NCI-H2107 treated with DMSO at 0.1 percent for 48 hours (cell line): Measurements from ENCODE around the gene MDM4.
A peak's percentile ranks its signal among the peaks of the same experiment; 100 is the strongest.
"Not testable (repeated sequence)": the region's sequence is repeated elsewhere in the genome, so short reads cannot be mapped to it uniquely, and the experiment has no call there.

ENCODE experiments used
- DNase-seq: peaks from one replicate; lab custom pipeline; 2025; ENCODE audit not compliant: unreplicated experiment; lab: John Stamatoyannopoulos, UW

Gene MDM4

GRCh38 chr1:204560002-204560401, 43.8 kb downstream of the MDM4 start:
- not testable (repeated sequence) for DNase-seq

DNA sequence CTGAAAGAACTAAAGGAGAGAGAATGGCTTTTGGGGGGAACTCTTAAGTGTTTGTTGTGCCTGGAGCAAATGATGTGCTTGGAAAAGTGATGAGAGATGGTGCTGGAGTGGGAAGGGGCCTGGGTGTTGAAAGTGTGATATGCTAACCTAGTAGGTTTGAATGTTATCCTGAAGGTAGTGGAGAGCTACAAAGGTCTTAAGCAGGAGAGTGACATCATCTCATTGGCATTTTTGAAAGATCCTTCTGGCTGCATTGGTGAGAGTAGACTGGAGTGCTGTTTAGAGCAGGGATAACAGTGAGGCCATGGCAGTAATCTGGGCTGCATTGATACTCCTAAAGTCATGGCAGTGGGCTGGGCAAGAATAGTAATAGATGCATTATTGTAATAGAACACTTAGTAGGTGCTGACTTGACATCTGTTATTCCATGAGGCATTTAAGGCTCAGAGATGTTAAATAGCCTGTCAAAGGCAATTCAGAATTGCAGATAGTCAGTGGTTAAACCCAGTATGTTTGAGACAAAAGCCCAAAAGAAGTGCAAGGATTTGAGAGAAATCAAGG, 44.5 kb downstream of the MDM4 start:
- no peak for DNase-seq

GRCh38 chr1:204562075-204562990, 46.1 kb downstream of the MDM4 start:
- no peak for DNase-seq

GRCh38 chr1:204563307-204563706, 47.1 kb downstream of the MDM4 start:
- no peak for DNase-seq

GRCh38 chr1:204563780-204564179, 47.6 kb downstream of the MDM4 start:
- no peak for DNase-seq

- no peak for DNase-seq
Observed at GRCh38 chr1:204564835-204565234, 48.6 kb downstream of the MDM4 start.

DNA sequence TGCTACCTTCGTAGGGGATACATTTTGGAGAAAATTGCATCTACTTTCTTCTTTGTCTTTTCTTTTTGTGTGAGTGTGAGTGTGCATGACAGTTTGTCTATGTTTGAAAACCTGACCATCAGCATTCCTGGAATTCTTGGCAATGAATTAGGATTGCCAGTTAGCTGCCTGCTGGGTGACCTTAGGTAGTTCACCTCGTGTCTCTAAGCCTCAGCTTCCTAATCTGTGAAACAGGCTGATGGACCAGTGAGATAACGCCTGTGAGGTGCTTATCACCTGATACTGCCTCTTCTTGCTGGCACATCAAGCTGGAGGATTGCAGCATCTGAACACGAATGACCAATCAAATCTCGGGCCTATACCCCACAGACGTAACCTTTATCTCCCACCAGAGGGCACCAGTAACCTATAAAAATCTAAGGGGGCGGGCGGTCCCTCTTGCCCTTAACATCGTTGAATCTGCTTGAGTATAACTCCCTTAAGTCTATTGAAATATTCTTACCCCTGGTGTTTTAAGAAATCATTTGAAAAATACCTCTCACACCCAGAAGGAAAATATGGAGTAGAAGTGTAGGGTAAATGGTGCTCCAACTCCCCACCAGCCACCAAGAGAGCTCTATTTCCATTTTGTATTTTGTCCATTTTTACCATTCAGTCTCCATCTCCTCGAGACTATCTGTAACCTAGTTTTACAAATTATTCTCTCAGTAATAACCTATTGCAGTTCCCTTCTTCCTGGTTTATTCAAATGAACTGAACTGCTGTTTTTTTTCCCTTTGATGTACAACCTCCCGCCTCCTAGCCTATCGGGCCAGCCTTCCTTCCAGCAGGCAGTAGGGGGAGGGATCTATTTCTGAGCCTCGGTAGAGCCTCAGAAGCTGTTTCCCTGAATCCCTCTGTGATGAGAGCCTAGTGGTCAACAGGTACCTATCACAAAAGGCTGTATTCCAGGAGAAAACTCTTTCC, 49.7 kb downstream of the MDM4 start:
- DNase-seq: peak; percentile 98

DNA sequence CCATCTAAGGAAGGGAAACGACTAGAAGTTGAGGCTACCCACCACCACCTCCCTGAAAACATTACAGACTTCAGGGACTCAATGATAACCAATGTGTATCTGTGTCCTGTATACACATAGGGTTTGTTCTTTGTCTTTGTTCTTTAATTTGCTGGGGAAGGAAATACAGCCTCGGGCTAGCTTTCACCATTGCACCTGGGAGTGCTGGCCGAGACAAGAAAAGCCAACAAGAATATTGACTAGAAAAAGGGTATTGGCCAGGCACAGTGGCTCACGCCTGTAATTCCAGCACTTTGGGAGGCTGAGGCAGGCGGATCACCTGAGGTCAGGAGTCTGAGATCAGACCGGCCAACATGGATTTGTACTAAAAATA, 50.4 kb downstream of the MDM4 start:
- no peak for DNase-seq

- peak; percentile 87 for DNase-seq
Observed at GRCh38 chr1:204567071-204567470, 50.9 kb downstream of the MDM4 start.

DNA sequence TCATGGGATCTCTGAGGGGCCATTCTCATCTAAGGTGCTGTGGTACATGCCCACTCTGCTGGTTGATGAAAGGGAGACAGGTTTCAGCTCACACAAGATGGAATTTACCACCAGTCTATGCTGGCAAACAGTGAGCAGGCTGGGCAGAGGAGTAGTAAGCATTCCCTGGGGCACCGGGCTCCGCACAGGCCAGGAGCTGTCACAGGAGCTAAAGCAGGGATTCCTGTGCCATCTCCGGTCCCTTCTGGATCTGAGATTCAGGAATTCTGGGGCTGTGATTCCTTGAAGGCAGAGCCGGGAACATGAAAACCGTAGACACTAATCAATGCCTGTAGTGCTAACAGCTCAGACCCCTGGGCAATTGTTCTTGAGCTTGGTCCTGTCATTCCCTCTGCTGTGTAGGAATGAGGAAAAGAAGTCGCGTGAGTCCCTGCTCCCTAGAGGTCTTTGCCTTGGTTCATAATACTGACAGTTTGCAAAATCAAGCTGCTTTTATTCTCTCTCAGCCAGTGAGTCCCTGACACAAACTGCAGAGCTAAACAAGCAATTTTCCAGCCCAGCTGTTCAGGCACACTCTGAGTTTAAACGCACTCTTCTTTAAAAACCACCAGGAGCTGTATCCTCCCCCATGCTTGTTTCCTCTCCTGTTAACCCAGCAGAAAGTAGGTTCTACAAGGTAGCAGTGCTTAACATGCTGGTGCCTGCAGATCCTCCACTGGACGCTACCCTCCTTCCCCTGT, 52.5 kb downstream of the MDM4 start:
- no peak for DNase-seq

- no peak for DNase-seq
Observed at GRCh38 chr1:204569478-204569877, 53.3 kb downstream of the MDM4 start.

DNA sequence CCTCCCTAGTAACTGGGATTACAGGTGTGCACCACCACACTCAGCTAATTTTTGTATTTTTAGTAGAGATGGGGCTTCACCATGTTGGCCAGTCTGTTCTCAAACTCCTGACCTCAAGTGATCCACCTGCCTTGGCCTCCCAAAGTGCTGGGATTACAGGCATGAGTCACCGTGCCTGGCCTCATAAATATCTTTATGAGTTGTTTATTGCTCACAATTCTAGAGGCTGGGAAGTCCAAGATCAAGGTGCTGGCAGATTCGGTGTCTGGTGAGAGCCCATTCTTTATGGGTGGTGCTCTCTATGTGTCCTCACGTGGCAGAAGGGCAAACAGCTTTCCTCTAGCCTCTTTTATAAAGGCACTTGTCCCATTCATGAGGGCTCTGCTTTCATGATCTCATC, 53.8 kb downstream of the MDM4 start:
- not testable (repeated sequence) for DNase-seq

DNA sequence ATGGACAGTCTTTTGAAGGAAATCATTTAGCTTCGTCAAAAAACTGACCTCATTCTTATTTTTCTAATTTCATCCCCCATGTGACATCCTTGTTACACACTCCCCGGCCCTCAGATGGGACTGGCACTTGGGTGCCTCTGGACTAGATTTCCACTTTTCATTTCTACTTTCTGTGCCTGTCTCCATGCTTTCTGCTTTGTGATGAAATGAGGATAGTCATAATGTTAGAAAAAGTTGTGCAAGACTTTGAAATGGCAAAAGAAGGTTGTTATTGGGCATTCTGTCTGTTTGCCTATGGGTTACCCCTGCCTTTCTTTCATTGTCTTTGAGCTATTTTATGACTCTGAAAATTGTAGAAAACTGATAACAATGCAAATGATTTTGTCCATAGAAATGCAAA, 54.9 kb downstream of the MDM4 start:
- DNase-seq: no peak

GRCh38 chr1:204571631-204572030, 55.4 kb downstream of the MDM4 start:
- DNase-seq: no peak

- DNase-seq: no peak
Observed at GRCh38 chr1:204572923-204573922, 57.0 kb downstream of the MDM4 start.

GRCh38 chr1:204574016-204574864, 58.0 kb downstream of the MDM4 start:
- no peak for DNase-seq

GRCh38 chr1:204574865-204575163, 58.6 kb downstream of the MDM4 start:
- DNase-seq: no peak

- DNase-seq: no peak
Observed at GRCh38 chr1:204575221-204576190, 59.3 kb downstream of the MDM4 start.
